Measurements from ENCODE around the gene ILKAP. TPM values are rescaled to one million over a fixed set of nuclear protein-coding genes. Genes with fewer than 3 reads are reported as not detected.

The ILKAP gene
- 22.8 and 26.9 TPM in 2 replicates for total RNA-seq

GRCh38 chr2:238203094-238203972 lies at the start of gene ILKAP:
Gene ILKAP, minus strand, starts transcription at chr2:238203695. Its CDS starts 142 bp downstream, at chr2:238203553.

GRCh38 chr2:238239863-238240756 lies 36.6 kb upstream of the ILKAP start, which contains the start of gene HES6:
Gene HES6, minus strand, starts transcription at chr2:238240038. Its CDS starts 133 bp downstream, at chr2:238239905.

GRCh38 chr2:238158509-238159070 lies 44.9 kb downstream of the ILKAP start, which contains the start of gene ERFE:
Gene ERFE, plus strand, starts transcription at chr2:238158970. Its CDS starts 38 bp downstream, at chr2:238159008.

GRCh38 chr2:238138331-238139195 lies 64.9 kb downstream of the ILKAP start, which contains the start of gene KLHL30:
Gene KLHL30, plus strand, starts transcription at chr2:238138668. Its CDS starts 2,087 bp downstream, at chr2:238140755.

Other genes with a start within 250 kb of the ILKAP start
- gene UBE2F, start 236.7 kb downstream of the ILKAP start, total RNA-seq, result 55.9 and 68.2 TPM in 2 replicates
- gene SCLY, start 142.7 kb downstream of the ILKAP start, total RNA-seq, result 15.9 and 17.8 TPM in 2 replicates
- 4.5 and 9.2 TPM in 2 replicates for gene ESPNL, start 103.4 kb downstream of the ILKAP start, total RNA-seq
- gene KLHL30, start 65.0 kb downstream of the ILKAP start, total RNA-seq, result 0.62 TPM in 1 of 2 replicates, not detected in the other
- gene ERFE, start 44.7 kb downstream of the ILKAP start, total RNA-seq, result 2.1 and 3.1 TPM in 2 replicates
- 2.1 and 5.5 TPM in 2 replicates for gene HES6, start 36.3 kb upstream of the ILKAP start, total RNA-seq
- 7.2 and 7.4 TPM in 2 replicates for gene PER2, start 84.9 kb upstream of the ILKAP start, total RNA-seq
- 10.0 and 10.8 TPM in 2 replicates for gene TRAF3IP1, start 116.8 kb upstream of the ILKAP start, total RNA-seq
- gene ASB1, start 223.2 kb upstream of the ILKAP start, total RNA-seq, result 35.6 and 47.7 TPM in 2 replicates